Gastroesophageal sphincter (tissue), 4 donors: ENCODE measurements around the gene PLCB4. TPM values are rescaled to one million over a fixed set of nuclear protein-coding genes. Genes with fewer than 3 reads are reported as not detected.

Experiments
- ATAC-seq: fragments of 150-250 bp; one replicate; pipeline ENCODE4 v1.9.1; 2016; ENCODE audit warnings: mild to moderate bottlenecking, moderate library complexity
- H3K27ac ChIP-seq, 4 donors: fragments of 200-600 bp; sonication (generic) in 3 of 4; 1 replicate in 3 of 4; 2 replicates in 1 of 4; pipeline ENCODE4 v1.5.1; 2016 to 2019
- H3K27me3 ChIP-seq: fragments of 200-600 bp; sonication (generic); one replicate; pipeline ENCODE4 v1.5.1; 2019
- H3K36me3 ChIP-seq, 2 donors: fragments of 200-600 bp; sonication (generic); one replicate each; pipeline ENCODE4 v1.5.1; 2019; ENCODE audit warnings: control low read depth in 1 of 2
- H3K4me1 ChIP-seq, 3 donors: fragments of 200-600 bp; sonication (generic); 1 replicate in 2 of 3; 2 replicates in 1 of 3; pipeline ENCODE4 v1.5.1; 2016 to 2019; ENCODE audit warnings: control low read depth in 2 of 3
- H3K4me3 ChIP-seq, 2 donors: fragments of 200-600 bp; sonication (generic); one replicate each; pipeline ENCODE4 v1.5.1; 2019; ENCODE audit warnings: mild to moderate bottlenecking in 1 of 2, moderate library complexity in 1 of 2
- H3K9me3 ChIP-seq, 3 donors: fragments of 200-600 bp; sonication (generic); one replicate each; pipeline ENCODE4 v1.5.1; 2017 to 2019; ENCODE audit warnings: control low read depth in 2 of 3
- CTCF ChIP-seq, 4 experiments: fragments of 200-600 bp in 2 of 4; fragments of 450-650 bp in 2 of 4; sonication (generic) in 1 of 4; IDR thresholded peaks; one replicate each; pipeline ENCODE4 v1.5.1; 2017 to 2019; ENCODE audit warnings: antibody characterized with exemption in 4 of 4, mild to moderate bottlenecking in 2 of 4, moderate library complexity in 2 of 4
- EP300 ChIP-seq: sonication (generic); formaldehyde crosslinking; IDR thresholded peaks from one replicate; pipeline ENCODE4 v1.6.1; 2017; ENCODE audit warnings: antibody characterized with exemption, mild to moderate bottlenecking
- POLR2A ChIP-seq, 2 donors: fragments of 450-650 bp; IDR thresholded peaks; one replicate each; pipeline ENCODE4 v1.6.1; 2017; ENCODE audit warnings: antibody characterized with exemption in 2 of 2, mild to moderate bottlenecking in 2 of 2, moderate library complexity in 1 of 2
- POLR2AphosphoS5 ChIP-seq: sonication (generic); formaldehyde crosslinking; IDR thresholded peaks from one replicate; pipeline ENCODE4 v1.6.1; 2017; ENCODE audit warnings: antibody characterized with exemption
- WGBS, 2 donors: methylation state at CpG; one replicate each; pipeline ENCODE4 v1.1.5; 2018; ENCODE audit warnings: low coverage in 1 of 2; 5-methylcytosine and 5-hydroxymethylcytosine counted together
- total RNA-seq, 4 donors: library from RNA; depleted of rRNA; stranded (reverse); fragments of >200 nt; gene quantifications; one replicate each; pipeline ENCODE4 v1.1.0, GENCODE V29; 2016

The PLCB4 gene
- total RNA-seq, 4 donors from 2014 or later, result 21.9 to 109 (median 59.1) TPM

- WGBS, 2 donors, result 87 to 100% methylated on average over 1 to 3 of the region's 3 CpGs
- no peak for ATAC-seq
- Histone ChIP-seq H3K4me3 (no peak overlapping the region), H3K9me3 (peaks cover 0 to 17% (median 0%) of the 10 kb centered on the region in 3 donors), H3K36me3 (no peaks in the 10 kb centered on the region), H3K27me3 (no peaks in the 10 kb centered on the region), H3K27ac (no peak overlapping the region), H3K4me1 (peaks cover 0 to 8% (median 0%) of the 10 kb centered on the region in 3 donors)
- TF ChIP-seq CTCF (IDR thresholded peaks at IDR 0.05) (no peak), POLR2AphosphoS5 (no peak), EP300 (no peak), POLR2A (IDR thresholded peaks at IDR 0.05) (no peak)
Observed at GRCh38 chr20:9128568-9128967, 59.7 kb downstream of the PLCB4 start.

- Histone ChIP-seq H3K27ac (no peak overlapping the region), H3K4me3 (no peak overlapping the region), H3K4me1 (peaks cover 0 to 8% (median 0%) of the 10 kb centered on the region in 3 donors), H3K27me3 (no peaks in the 10 kb centered on the region), H3K9me3 (peaks cover 0 to 17% (median 0%) of the 10 kb centered on the region in 3 donors), H3K36me3 (no peaks in the 10 kb centered on the region)
- ATAC-seq, result no peak
- WGBS, 2 donors, result 41 to 67% methylated on average over 2 to 3 of the region's 3 CpGs
- no peak for TF ChIP-seq POLR2AphosphoS5
- no peak for TF ChIP-seq EP300
- TF ChIP-seq POLR2A (IDR thresholded peaks at IDR 0.05), result no peak
- TF ChIP-seq CTCF (IDR thresholded peaks at IDR 0.05), result no peak
Observed at GRCh38 chr20:9129756-9130155, 60.9 kb downstream of the PLCB4 start.

- no peaks in the 10 kb centered on the region for H3K36me3 ChIP-seq
- peaks cover 0 to 17% (median 0%) of the 10 kb centered on the region in 3 donors for H3K9me3 ChIP-seq
- no peak overlapping the region for H3K27ac ChIP-seq
- no peaks in the 10 kb centered on the region for H3K27me3 ChIP-seq
- H3K4me1 ChIP-seq, result peaks cover 0 to 8% (median 0%) of the 10 kb centered on the region in 3 donors
- no peak overlapping the region for H3K4me3 ChIP-seq
- 7 to 50% methylated on average over 1 of the region's 1 CpG for WGBS, 2 donors
- no peak for TF ChIP-seq CTCF (IDR thresholded peaks at IDR 0.05)
- no peak for TF ChIP-seq POLR2A (IDR thresholded peaks at IDR 0.05)
- no peak for TF ChIP-seq EP300
- TF ChIP-seq POLR2AphosphoS5, result no peak
- ATAC-seq, result no peak
Observed at GRCh38 chr20:9130521-9130920, 61.6 kb downstream of the PLCB4 start.

GRCh38 chr20:9131841-9132240, 63.0 kb downstream of the PLCB4 start:
- no peaks in the 10 kb centered on the region for H3K36me3 ChIP-seq
- no peak for ATAC-seq
- no peak overlapping the region for H3K4me3 ChIP-seq
- peaks cover 0 to 17% (median 0%) of the 10 kb centered on the region in 3 donors for H3K9me3 ChIP-seq
- TF ChIP-seq POLR2A (IDR thresholded peaks at IDR 0.05) (no peak), POLR2AphosphoS5 (no peak), EP300 (no peak), CTCF (IDR thresholded peaks at IDR 0.05) (no peak)
- no peaks in the 10 kb centered on the region for H3K27me3 ChIP-seq
- H3K27ac ChIP-seq, result no peak overlapping the region
- H3K4me1 ChIP-seq, result no peaks in the 10 kb centered on the region
- 94 to 100% methylated on average over 3 of the region's 3 CpGs for WGBS, 2 donors

GRCh38 chr20:9134346-9134745, 65.5 kb downstream of the PLCB4 start:
- no peak overlapping the region for H3K27ac ChIP-seq
- no peak for TF ChIP-seq POLR2AphosphoS5
- TF ChIP-seq CTCF (IDR thresholded peaks at IDR 0.05), result no peak
- TF ChIP-seq POLR2A (IDR thresholded peaks at IDR 0.05), result no peak
- no peak for TF ChIP-seq EP300

More at GRCh38 chr20:9134346-9134745, 65.5 kb downstream of the PLCB4 start:
- Histone ChIP-seq H3K9me3 (peaks cover 0 to 25% (median 0%) of the 10 kb centered on the region in 3 donors), H3K4me3 (no peak overlapping the region), H3K27me3 (no peaks in the 10 kb centered on the region), H3K4me1 (no peaks in the 10 kb centered on the region), H3K36me3 (no peaks in the 10 kb centered on the region)
- 42 to 56% methylated on average over 1 to 2 of the region's 2 CpGs for WGBS, 2 donors
- no peak for ATAC-seq
